HG02970 (cell line): Measurements from ENCODE around the gene LCP1.
"Not testable (repeated sequence)": the region's sequence is repeated elsewhere in the genome, so short reads cannot be mapped to it uniquely, and the experiment has no call there.

Source experiments
- ATAC-seq: cut with Tn5 transposase; IDR thresholded peaks from one replicate; pipeline ENCODE4 v1.9.1; 2021; ENCODE audit warnings: mild to moderate bottlenecking, moderate library complexity, moderate number of reproducible peaks; ENCODE audit not compliant: unreplicated experiment, low FRiP score

The LCP1 gene

GRCh38 chr13:46164661-46165060 is 17.3 kb downstream of the LCP1 start:
- ATAC-seq: no peak

GRCh38 chr13:46162741-46163140 is 19.2 kb downstream of the LCP1 start:
- ATAC-seq: not testable (repeated sequence)

- ATAC-seq: no peak
Measured at GRCh38 chr13:46160471-46161066, 21.4 kb downstream of the LCP1 start.

- ATAC-seq: no peak
Measured at GRCh38 chr13:46160065-46160464, 21.9 kb downstream of the LCP1 start.

GRCh38 chr13:46158983-46159382 is 23.0 kb downstream of the LCP1 start:
- ATAC-seq: no peak

GRCh38 chr13:46158222-46158621 is 23.8 kb downstream of the LCP1 start:
- ATAC-seq: no peak

- ATAC-seq: no peak
Measured at GRCh38 chr13:46154136-46154801, 27.7 kb downstream of the LCP1 start.

- no peak for ATAC-seq
Measured at GRCh38 chr13:46152627-46153328, 29.2 kb downstream of the LCP1 start.

- no peak for ATAC-seq
Measured at GRCh38 chr13:46150134-46150693, 31.8 kb downstream of the LCP1 start.

GRCh38 chr13:46149272-46150133 is 32.5 kb downstream of the LCP1 start:
- ATAC-seq: no peak

- ATAC-seq: no peak
Measured at GRCh38 chr13:46146898-46147297, 35.1 kb downstream of the LCP1 start.

- ATAC-seq: no peak
Measured at GRCh38 chr13:46145950-46146349, 36.0 kb downstream of the LCP1 start.

GRCh38 chr13:46145135-46145534 is 36.8 kb downstream of the LCP1 start:
- ATAC-seq: no peak

- no peak for ATAC-seq
Measured at GRCh38 chr13:46143184-46143701, 38.7 kb downstream of the LCP1 start.

- no peak for ATAC-seq
Measured at GRCh38 chr13:46142776-46143175, 39.2 kb downstream of the LCP1 start.

- ATAC-seq: no peak
Measured at GRCh38 chr13:46140044-46140443, 41.9 kb downstream of the LCP1 start.

GRCh38 chr13:46137627-46138317 is 44.2 kb downstream of the LCP1 start:
- no peak for ATAC-seq

GRCh38 chr13:46136688-46137087 is 45.3 kb downstream of the LCP1 start:
- no peak for ATAC-seq

GRCh38 chr13:46134961-46135522 is 46.9 kb downstream of the LCP1 start:
- ATAC-seq: no peak
